Measurements from ENCODE around the gene C9orf50. TPM values are rescaled to one million over a fixed set of nuclear protein-coding genes. Genes with fewer than 3 reads are reported as not detected.

The C9orf50 gene
- total RNA-seq, 1 donor from 2014 or later: not detected

GRCh38 chr9:129655154-129655553 is 34.3 kb upstream of the C9orf50 start:
- DNase-seq: no peak
- Mint-ChIP-seq H3K27ac (no peak overlapping the region), H3K4me3 (no peak overlapping the region), H3K9me3 (no peaks in the 10 kb centered on the region), H3K27me3 (no peaks in the 10 kb centered on the region), H3K4me1 (no peaks in the 10 kb centered on the region), H3K36me3 (ENCODE audit: low read depth) (no peaks in the 10 kb centered on the region)
- intact Hi-C loops (cut with micrococcal nuclease): no loop called here

- Mint-ChIP-seq H3K27me3 (no peaks in the 10 kb centered on the region), H3K4me3 (no peak overlapping the region)
Measured at GRCh38 chr9:129654554-129655040, 33.7 kb upstream of the C9orf50 start.

DNA sequence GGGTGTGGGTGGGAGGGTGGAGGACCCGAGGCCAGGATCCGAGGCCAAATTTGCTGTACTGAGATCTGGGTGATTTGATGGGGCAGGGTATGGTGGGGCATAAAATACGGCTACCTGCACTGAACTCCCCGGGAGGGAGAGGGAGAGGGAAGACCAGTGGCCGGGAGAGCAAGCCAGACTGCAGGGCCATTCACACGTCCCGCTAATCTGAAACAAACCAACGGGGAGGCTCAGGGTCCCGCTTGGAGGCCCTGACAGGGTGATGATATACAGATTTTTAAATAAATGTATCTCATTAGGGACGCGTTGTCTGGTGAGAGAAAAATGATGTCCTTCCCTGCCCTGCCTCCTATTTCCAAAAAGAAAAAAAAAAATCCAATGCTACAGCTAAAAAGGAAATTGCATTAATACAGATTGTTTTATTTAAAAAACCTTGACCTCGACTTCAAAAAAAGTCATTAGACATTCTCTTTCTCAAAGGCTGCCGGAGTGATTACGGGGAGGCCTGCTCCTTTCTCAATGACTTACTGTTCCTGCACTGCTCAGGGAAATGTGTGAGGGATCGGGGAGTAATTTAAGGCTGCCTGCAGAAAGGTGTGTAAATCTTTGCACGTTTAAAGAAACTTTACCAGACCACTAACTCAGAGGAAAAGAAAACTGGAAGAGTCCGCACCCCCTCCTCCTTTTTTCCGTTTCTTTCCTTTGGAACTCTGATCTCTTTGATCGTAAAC is 33.1 kb upstream of the C9orf50 start:
- H3K27me3 Mint-ChIP-seq: no peaks in the 10 kb centered on the region
- no peaks in the 10 kb centered on the region for H3K36me3 Mint-ChIP-seq (ENCODE audit: low read depth)
- intact Hi-C loops (cut with micrococcal nuclease): no loop called here
- H3K4me1 Mint-ChIP-seq: no peaks in the 10 kb centered on the region
- no peak overlapping the region for H3K27ac Mint-ChIP-seq
- no peak overlapping the region for H3K4me3 Mint-ChIP-seq
- H3K9me3 Mint-ChIP-seq: no peaks in the 10 kb centered on the region
- DNase-seq: no peak

More at GRCh38 chr9:129654554-129655040, 33.7 kb upstream of the C9orf50 start:
- no peak for DNase-seq
- H3K36me3 Mint-ChIP-seq (ENCODE audit: low read depth): no peaks in the 10 kb centered on the region
- H3K9me3 Mint-ChIP-seq: no peaks in the 10 kb centered on the region
- H3K27ac Mint-ChIP-seq: no peak overlapping the region
- intact Hi-C loops (cut with micrococcal nuclease): no loop called here
- H3K4me1 Mint-ChIP-seq: no peaks in the 10 kb centered on the region

- intact Hi-C loops (cut with micrococcal nuclease): no loop called here
- Mint-ChIP-seq H3K4me1 (no peaks in the 10 kb centered on the region), H3K36me3 (ENCODE audit: low read depth) (no peaks in the 10 kb centered on the region), H3K27ac (no peak overlapping the region), H3K4me3 (no peak overlapping the region), H3K27me3 (no peaks in the 10 kb centered on the region), H3K9me3 (no peaks in the 10 kb centered on the region)
- no peak for DNase-seq
Measured at GRCh38 chr9:129650680-129651235, 29.9 kb upstream of the C9orf50 start.

GRCh38 chr9:129649726-129650679 is 29.1 kb upstream of the C9orf50 start:
- Mint-ChIP-seq H3K9me3 (no peaks in the 10 kb centered on the region), H3K4me3 (no peak overlapping the region), H3K4me1 (no peaks in the 10 kb centered on the region), H3K36me3 (ENCODE audit: low read depth) (no peaks in the 10 kb centered on the region), H3K27me3 (no peaks in the 10 kb centered on the region), H3K27ac (no peak overlapping the region)
- intact Hi-C loops (cut with micrococcal nuclease): no loop called here
- DNase-seq: no peak

- no peak for DNase-seq
- Mint-ChIP-seq H3K36me3 (ENCODE audit: low read depth) (no peaks in the 10 kb centered on the region), H3K4me1 (no peaks in the 10 kb centered on the region), H3K27me3 (no peaks in the 10 kb centered on the region), H3K9me3 (no peaks in the 10 kb centered on the region), H3K27ac (no peak overlapping the region), H3K4me3 (no peak overlapping the region)
- intact Hi-C loops (cut with micrococcal nuclease): no loop called here
Measured at GRCh38 chr9:129648764-129649115, 27.8 kb upstream of the C9orf50 start.

DNA sequence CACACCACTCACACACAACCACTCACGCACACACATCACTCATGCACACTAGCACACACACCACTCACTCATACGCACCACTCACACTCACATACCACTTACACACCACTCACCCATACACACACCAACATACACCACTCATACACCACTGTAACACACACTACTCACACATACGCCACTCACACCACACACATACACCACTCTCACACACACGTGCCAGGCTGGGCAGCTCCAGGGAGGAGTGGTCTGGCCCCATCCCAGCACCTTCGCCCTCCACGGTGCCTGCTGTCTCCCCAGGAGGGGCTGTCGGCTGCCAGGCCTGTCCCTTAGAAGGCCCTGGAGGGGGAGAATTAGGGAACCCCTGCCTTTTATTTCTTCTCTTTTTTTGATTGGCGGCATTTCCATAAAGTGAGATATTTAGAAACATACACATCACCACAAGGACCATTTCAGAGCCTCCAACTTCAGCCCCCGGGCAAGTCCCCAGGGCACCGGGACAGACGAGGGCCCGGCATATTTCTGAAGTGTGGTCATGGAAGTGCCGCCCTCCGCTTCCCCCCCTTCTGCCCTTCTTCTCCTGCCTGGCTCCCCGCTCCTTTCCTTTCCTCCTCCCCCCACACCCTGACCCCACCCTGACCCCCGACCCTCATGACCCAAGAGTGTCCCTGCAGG is 27.3 kb upstream of the C9orf50 start:
- Mint-ChIP-seq H3K27me3 (no peaks in the 10 kb centered on the region), H3K4me3 (no peak overlapping the region), H3K4me1 (no peaks in the 10 kb centered on the region), H3K27ac (no peak overlapping the region), H3K36me3 (ENCODE audit: low read depth) (no peaks in the 10 kb centered on the region), H3K9me3 (no peaks in the 10 kb centered on the region)
- intact Hi-C loops (cut with micrococcal nuclease): no loop called here
- DNase-seq: no peak

DNA sequence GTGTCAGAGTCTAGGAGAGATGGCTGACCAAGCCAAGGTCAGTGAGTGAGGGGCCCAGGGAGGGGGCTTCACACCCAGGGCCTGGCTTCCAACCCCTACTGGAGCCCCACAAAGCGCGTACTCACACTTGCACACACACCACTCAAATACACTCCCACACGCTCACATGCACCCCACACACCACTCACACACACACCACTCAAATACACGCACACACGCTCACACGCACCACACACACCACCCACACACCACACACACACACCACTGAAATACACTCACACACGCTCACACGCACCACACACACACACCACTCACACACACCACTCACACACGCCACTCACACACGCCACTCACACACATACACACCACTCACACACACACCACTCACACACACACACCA is 26.7 kb upstream of the C9orf50 start:
- intact Hi-C loops (cut with micrococcal nuclease): no loop called here
- Mint-ChIP-seq H3K27ac (no peak overlapping the region), H3K4me1 (no peaks in the 10 kb centered on the region), H3K9me3 (no peaks in the 10 kb centered on the region), H3K36me3 (ENCODE audit: low read depth) (no peaks in the 10 kb centered on the region), H3K27me3 (no peaks in the 10 kb centered on the region), H3K4me3 (no peak overlapping the region)
- no peak for DNase-seq

DNA sequence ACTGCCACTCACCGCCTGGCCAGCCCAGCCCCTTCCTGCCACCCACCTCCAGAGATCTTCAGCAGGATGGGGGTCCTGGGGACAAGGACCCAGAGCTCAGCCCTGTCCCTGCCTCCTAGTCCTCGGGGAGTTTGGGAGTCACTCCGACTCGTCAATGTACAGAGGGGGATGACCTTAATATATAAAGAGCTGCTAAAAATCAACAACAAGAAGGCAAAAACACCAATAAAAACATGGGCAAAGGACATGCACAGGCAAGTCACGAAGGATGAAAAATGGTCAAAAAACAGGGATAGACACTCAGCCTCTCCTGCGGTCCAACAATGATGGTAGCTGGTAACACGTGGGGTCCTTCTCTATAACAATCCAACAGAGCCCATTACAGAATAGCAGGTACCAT is 25.8 kb upstream of the C9orf50 start:
- intact Hi-C loops (cut with micrococcal nuclease): no loop called here
- H3K4me1 Mint-ChIP-seq: peaks cover 2% of the 10 kb centered on the region
- H3K4me3 Mint-ChIP-seq: no peak overlapping the region

GRCh38 chr9:129646252-129646651 is 25.4 kb upstream of the C9orf50 start:
- no peaks in the 10 kb centered on the region for H3K9me3 Mint-ChIP-seq
- no peak for DNase-seq
- peaks cover 1% of the 10 kb centered on the region for H3K36me3 Mint-ChIP-seq (ENCODE audit: low read depth)
- no peak overlapping the region for H3K27ac Mint-ChIP-seq
- peaks cover 4% of the 10 kb centered on the region for H3K4me1 Mint-ChIP-seq
- intact Hi-C loops (cut with micrococcal nuclease): no loop called here
- no peak overlapping the region for H3K4me3 Mint-ChIP-seq
- H3K27me3 Mint-ChIP-seq: no peaks in the 10 kb centered on the region

More for the DNA sequence above, 25.8 kb upstream of the C9orf50 start:
- Mint-ChIP-seq H3K27me3 (no peaks in the 10 kb centered on the region), H3K27ac (no peak overlapping the region), H3K36me3 (ENCODE audit: low read depth) (no peaks in the 10 kb centered on the region), H3K9me3 (no peaks in the 10 kb centered on the region)
- no peak for DNase-seq

DNA sequence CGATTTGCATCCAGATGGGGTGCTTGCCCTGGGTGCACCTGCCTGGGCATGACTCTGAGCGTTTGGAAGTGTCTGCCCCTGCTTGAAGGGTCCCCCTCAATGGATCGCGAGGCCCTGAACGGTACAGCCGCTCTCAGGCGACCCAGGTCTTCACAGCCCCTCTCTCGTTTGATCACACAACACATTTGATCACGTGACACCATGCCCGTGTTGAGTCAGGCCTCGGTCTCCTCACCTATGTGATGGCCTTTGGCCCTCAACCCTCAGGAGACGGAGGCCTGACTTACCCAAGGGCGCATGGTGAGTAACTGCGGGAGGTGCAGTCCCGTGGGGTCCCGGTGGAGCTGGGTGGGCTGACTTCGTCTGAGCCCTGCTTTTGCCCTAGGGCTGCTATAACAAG is 24.0 kb upstream of the C9orf50 start:
- H3K36me3 Mint-ChIP-seq (ENCODE audit: low read depth): peaks cover 2% of the 10 kb centered on the region
- H3K4me3 Mint-ChIP-seq: no peak overlapping the region
- H3K27me3 Mint-ChIP-seq: no peaks in the 10 kb centered on the region
- no peak for DNase-seq
- H3K27ac Mint-ChIP-seq: no peak overlapping the region
- intact Hi-C loops (cut with micrococcal nuclease): loop anchor here (5.0 kb wide), 1 partner anchor 82 kb away; no protein-coding TSS in a partner anchor
- peaks cover 14% of the 10 kb centered on the region for H3K4me1 Mint-ChIP-seq
- H3K9me3 Mint-ChIP-seq: no peaks in the 10 kb centered on the region

DNA sequence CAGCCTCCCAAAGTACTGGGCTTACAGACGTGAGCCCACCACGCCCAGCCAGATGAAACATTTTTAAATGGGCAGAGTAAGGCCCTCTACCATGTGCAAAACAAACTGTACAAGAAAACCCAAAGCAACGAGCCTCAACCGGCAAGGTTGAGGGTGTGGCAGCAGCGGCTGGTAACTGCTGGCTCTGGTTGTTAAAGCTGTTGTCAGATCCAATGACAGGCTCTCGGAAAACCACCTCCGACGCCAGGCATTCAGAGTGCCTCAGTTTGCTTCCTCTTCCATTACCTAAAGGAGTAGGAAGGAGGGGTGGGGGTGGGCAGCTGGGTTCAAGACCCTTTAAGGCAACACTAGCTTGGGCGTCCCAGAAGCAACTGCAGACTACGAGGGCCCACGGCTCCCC is 23.5 kb upstream of the C9orf50 start:
- H3K36me3 Mint-ChIP-seq (ENCODE audit: low read depth): peaks cover 3% of the 10 kb centered on the region
- no peak for DNase-seq
- intact Hi-C loops (cut with micrococcal nuclease): loop anchor here (5.0 kb wide), 1 partner anchor 83 kb away; no protein-coding TSS in a partner anchor
- no peak overlapping the region for H3K27ac Mint-ChIP-seq
- H3K9me3 Mint-ChIP-seq: no peaks in the 10 kb centered on the region
- H3K4me3 Mint-ChIP-seq: no peak overlapping the region
- H3K27me3 Mint-ChIP-seq: no peaks in the 10 kb centered on the region
- H3K4me1 Mint-ChIP-seq: peaks cover 16% of the 10 kb centered on the region

DNA sequence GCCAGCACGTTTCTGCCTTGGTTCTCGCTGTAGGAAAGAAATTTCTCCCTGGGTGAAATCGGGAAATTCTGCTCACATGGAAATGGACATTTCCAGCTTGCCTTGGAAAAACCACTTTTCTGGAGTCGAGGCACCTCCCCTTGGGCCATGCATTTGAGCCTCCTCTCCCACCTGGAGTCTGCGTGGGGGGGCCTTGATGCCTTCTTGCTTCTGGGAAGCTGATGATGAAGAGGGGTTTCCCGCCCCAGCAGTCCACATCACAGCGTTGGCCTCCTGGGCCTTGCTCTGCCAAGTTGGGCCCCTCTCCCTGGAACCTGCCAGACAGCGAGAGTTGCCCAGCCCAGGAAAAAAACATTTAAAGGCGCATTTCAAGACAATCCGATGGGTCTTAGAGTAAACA is 22.8 kb upstream of the C9orf50 start:
- H3K27me3 Mint-ChIP-seq: no peaks in the 10 kb centered on the region
- DNase-seq: no peak
- peaks cover 4% of the 10 kb centered on the region for H3K36me3 Mint-ChIP-seq (ENCODE audit: low read depth)
- peaks cover 16% of the 10 kb centered on the region for H3K4me1 Mint-ChIP-seq
- no peak overlapping the region for H3K27ac Mint-ChIP-seq
- intact Hi-C loops (cut with micrococcal nuclease): loop anchor here (2.0 to 5.0 kb wide), 2 partner anchors 84 to 139 kb away; no protein-coding TSS in a partner anchor
- H3K4me3 Mint-ChIP-seq: no peak overlapping the region
- H3K9me3 Mint-ChIP-seq: no peaks in the 10 kb centered on the region

All from activated CD4-positive, alpha-beta T cell treated with anti-CD3 and anti-CD28 coated beads, Interleukin-2, amount 10 ng/mL, durations not matched to agents 24 days and 14 days (primary cell).